MCF 10A (cell line): ENCODE data around the gene SLC6A12. TPM values are rescaled to one million over a fixed set of nuclear protein-coding genes. Genes with fewer than 3 reads are reported as not detected.

Experiments
- BruUV-seq: library from RNA; stranded (reverse); fragments of 400-500 nt; replicated peaks from 2 replicates; lab custom pipeline; 2021; lab: Mats Ljungman, UMichigan
- CTCF ChIA-PET: fragments of 300-600 bp; sonication (Branson Sonifier 250); formaldehyde crosslinking; extraction: SDS; loops from one replicate; lab custom pipeline; 2021; ENCODE audit warnings: antibody characterized with exemption, inconsistent platforms; lab: Yijun Ruan, JAX
- POLR2A ChIA-PET: fragments of 300-600, 350-650 bp; sonication (Branson Sonifier 250); formaldehyde crosslinking; extraction: SDS; loops from one replicate; lab custom pipeline; 2020; ENCODE audit warnings: antibody characterized with exemption, inconsistent platforms; lab: Yijun Ruan, JAX
- DNase-seq: peaks from one replicate; pipeline ENCODE4 v3.0.0-alpha.2; 2018; ENCODE audit not compliant: unreplicated experiment
- H3K27ac Mint-ChIP-seq: one replicate; pipeline ENCODE4 v1.8.0; 2022; ENCODE audit warnings: mild to moderate bottlenecking, low read depth, mixed read lengths; ENCODE audit not compliant: unreplicated experiment
- H3K27me3 Mint-ChIP-seq: one replicate; pipeline ENCODE4 v1.8.0; 2022; ENCODE audit warnings: mixed read lengths; ENCODE audit not compliant: insufficient read depth, unreplicated experiment
- H3K36me3 Mint-ChIP-seq: one replicate; pipeline ENCODE4 v1.8.0; 2022; ENCODE audit warnings: mild to moderate bottlenecking, moderate library complexity, mixed read lengths; ENCODE audit not compliant: insufficient read depth, unreplicated experiment
- H3K4me1 Mint-ChIP-seq: one replicate; pipeline ENCODE4 v1.8.0; 2022; ENCODE audit warnings: mixed read lengths; ENCODE audit not compliant: insufficient read depth, unreplicated experiment
- H3K4me3 Mint-ChIP-seq: one replicate; pipeline ENCODE4 v1.8.0; 2022; ENCODE audit warnings: mild to moderate bottlenecking, moderate library complexity, mixed read lengths; ENCODE audit not compliant: unreplicated experiment
- H3K9me3 Mint-ChIP-seq: one replicate; pipeline ENCODE4 v1.8.0; 2022; ENCODE audit warnings: mixed read lengths; ENCODE audit not compliant: unreplicated experiment
- CTCF ChIP-seq: fragments of 200-600 bp; IDR thresholded peaks from one replicate; pipeline ENCODE4 v1.8.0; 2022; ENCODE audit warnings: antibody characterized with exemption, mild to moderate bottlenecking; ENCODE audit not compliant: unreplicated experiment
- intact Hi-C: fragments of 100-400 bp; cut with micrococcal nuclease; formaldehyde crosslinking; loops from 2 replicates; pipeline ENCODE4 v1.14.1; 2022
- total RNA-seq: library from RNA; stranded (reverse); gene quantifications from 2 replicates; pipeline ENCODE4 v1.2.3, GENCODE V29; 2022

SLC6A12 gene
- total RNA-seq, 1 experiment from 2014 or later, result not detected

GRCh38 chr12:186006-186625, 27.8 kb downstream of the SLC6A12 start:
- no peak overlapping the region for H3K27ac Mint-ChIP-seq
- intact Hi-C loops, result no loop called here
- ChIA-PET CTCF (no interaction called here), POLR2A (no interaction called here)
- H3K9me3 Mint-ChIP-seq, result no peaks in the 10 kb centered on the region
- peaks cover 4% of the 10 kb centered on the region for H3K36me3 Mint-ChIP-seq
- BruUV-seq, result no TSS peak
- H3K4me1 Mint-ChIP-seq, result no peaks in the 10 kb centered on the region
- DNase-seq, result no peak
- TF ChIP-seq CTCF, result no peak
- no peaks in the 10 kb centered on the region for H3K27me3 Mint-ChIP-seq
- H3K4me3 Mint-ChIP-seq, result no peak overlapping the region

- Mint-ChIP-seq H3K27me3 (no peaks in the 10 kb centered on the region), H3K36me3 (no peaks in the 10 kb centered on the region), H3K4me3 (no peak overlapping the region), H3K27ac (no peak overlapping the region), H3K9me3 (no peaks in the 10 kb centered on the region), H3K4me1 (no peaks in the 10 kb centered on the region)
- DNase-seq, result no peak
- POLR2A ChIA-PET, result no interaction called here
- CTCF ChIA-PET, result no interaction called here
- intact Hi-C loops, result no loop called here
- no TSS peak for BruUV-seq
- no peak for TF ChIP-seq CTCF
Observed at GRCh38 chr12:185576-185955, 28.4 kb downstream of the SLC6A12 start.

- Mint-ChIP-seq H3K4me1 (no peaks in the 10 kb centered on the region), H3K27me3 (no peaks in the 10 kb centered on the region), H3K4me3 (no peak overlapping the region), H3K9me3 (no peaks in the 10 kb centered on the region), H3K36me3 (no peaks in the 10 kb centered on the region), H3K27ac (no peak overlapping the region)
- no TSS peak for BruUV-seq
- ChIA-PET POLR2A (interaction anchor here (0.5 kb wide), 1 partner anchor 109 kb away, joined by 3 read pairs; no protein-coding TSS in a partner anchor), CTCF (interaction anchor here (0.6 kb wide), 1 partner anchor 61 kb away, joined by 3 read pairs; no protein-coding TSS in a partner anchor)
- no peak for DNase-seq
- no peak for TF ChIP-seq CTCF
- intact Hi-C loops, result no loop called here
Observed at GRCh38 chr12:184811-185575, 29.0 kb downstream of the SLC6A12 start.

- intact Hi-C loops, result no loop called here
- Mint-ChIP-seq H3K9me3 (no peaks in the 10 kb centered on the region), H3K27ac (no peak overlapping the region), H3K4me1 (no peaks in the 10 kb centered on the region), H3K4me3 (no peak overlapping the region), H3K36me3 (no peaks in the 10 kb centered on the region), H3K27me3 (no peaks in the 10 kb centered on the region)
- DNase-seq, result peak; percentile 60
- CTCF ChIA-PET, result no interaction called here
- TF ChIP-seq CTCF, result no peak
- POLR2A ChIA-PET, result no interaction called here
- BruUV-seq, result no TSS peak
Observed at GRCh38 chr12:182381-182892, 31.5 kb downstream of the SLC6A12 start.
